Endothelial cell of umbilical vein (primary cell): ENCODE results near the gene GNAQ. TPM values are rescaled to one million over a fixed set of nuclear protein-coding genes. Genes with fewer than 3 reads are reported as not detected.
"Not testable (repeated sequence)": the region's sequence is repeated elsewhere in the genome, so short reads cannot be mapped to it uniquely, and the experiment has no call there.

Source experiments
- BruUV-seq: library from RNA; stranded (reverse); fragments of 400-500 nt; replicated peaks from 2 replicates; lab custom pipeline; 2021; lab: Mats Ljungman, UMichigan
- CTCF ChIA-PET: fragments of 300-600, 350-600 bp; sonication (Branson Sonifier 250); formaldehyde crosslinking; loops from one replicate; lab custom pipeline; 2021; ENCODE audit warnings: antibody characterized with exemption, inconsistent platforms; lab: Charles Lee
- POLR2A ChIA-PET: fragments of 300-600, 350-600 bp; sonication (Branson Sonifier 250); formaldehyde crosslinking; loops from one replicate; lab custom pipeline; 2021; ENCODE audit warnings: antibody characterized with exemption, inconsistent platforms; lab: Charles Lee
- DNase-seq: peaks from one replicate; pipeline ENCODE4 v3.0.0-alpha.2; 2011; ENCODE audit warnings: low read depth, low spot score
- FAIRE-seq: peaks from 2 replicates; lab custom pipeline; 2011; peaks lifted over from hg19 to GRCh38; lab: Jason Lieb, UNC
- H2AFZ ChIP-seq: 2 replicates; pipeline ENCODE4 v1.6.0; 2012; ENCODE audit warnings: low read depth, low read length, control low read depth, inconsistent platforms
- H3K27ac ChIP-seq: 2 replicates; pipeline ENCODE4 v1.5.1; 2011; ENCODE audit warnings: low read depth, mild to moderate bottlenecking, control low read depth, low read length, moderate library complexity; ENCODE audit not compliant: insufficient read depth
- H3K27me3 ChIP-seq, 2 experiments: 2 replicates each; pipeline versions ENCODE4 v1.6.0 to v1.6.1; 2011; ENCODE audit warnings: low read length in 2 of 2, mixed read lengths in 1 of 2; ENCODE audit not compliant: control insufficient read depth in 2 of 2, insufficient read depth in 2 of 2
- H3K36me3 ChIP-seq, 2 experiments: 2 replicates in 1 of 2; 3 replicates in 1 of 2; pipeline ENCODE4 v1.5.1; 2011; ENCODE audit warnings: low read length in 2 of 2, mild to moderate bottlenecking in 1 of 2, moderate library complexity in 1 of 2; ENCODE audit not compliant: control insufficient read depth in 2 of 2, insufficient read depth in 2 of 2; ENCODE audit errors: extremely low read depth in 1 of 2
- H3K4me1 ChIP-seq: 3 replicates; pipeline ENCODE4 v1.5.1; 2011; ENCODE audit warnings: mild to moderate bottlenecking, low read length; ENCODE audit not compliant: control insufficient read depth, insufficient read depth; ENCODE audit errors: extremely low read depth
- H3K4me2 ChIP-seq: 2 replicates; pipeline ENCODE4 v1.6.1; 2011; ENCODE audit warnings: low read length, control low read depth, mixed read lengths; ENCODE audit not compliant: insufficient read depth
- H3K4me3 ChIP-seq, 3 experiments: fragments of 200-600 bp in 1 of 3; sonication (generic), shearing (Covaris generic) in 1 of 3; replicated peaks in 1 of 3; 2 replicates each; pipeline ENCODE4 v1.5.1; 2011 to 2016; ENCODE audit warnings: control low read depth in 3 of 3, low read length in 3 of 3, mild to moderate bottlenecking in 2 of 3, inconsistent platforms in 1 of 3, low read depth in 1 of 3, moderate library complexity in 1 of 3; ENCODE audit not compliant: insufficient read depth in 1 of 3
- H3K79me2 ChIP-seq: 2 replicates; pipeline ENCODE4 v1.6.0; 2012; ENCODE audit warnings: low read length, inconsistent platforms; ENCODE audit not compliant: control insufficient read depth, insufficient read depth
- H3K9ac ChIP-seq: replicated peaks from 2 replicates; pipeline ENCODE3; 2011; ENCODE audit warnings: low read length, control low read depth; ENCODE audit not compliant: insufficient read depth; ENCODE audit errors: extremely low read depth
- H3K9me1 ChIP-seq: replicated peaks from 3 replicates; pipeline ENCODE4 v1.6.0; 2011; ENCODE audit warnings: mild to moderate bottlenecking, low read length; ENCODE audit not compliant: control insufficient read depth, insufficient read depth; ENCODE audit errors: extremely low read depth
- H3K9me3 ChIP-seq: replicated peaks from 2 replicates; pipeline ENCODE4 v1.5.1; 2012; ENCODE audit warnings: low read length, inconsistent platforms; ENCODE audit not compliant: control insufficient read depth, insufficient read depth
- H4K20me1 ChIP-seq: replicated peaks from 2 replicates; pipeline ENCODE3; 2011; ENCODE audit warnings: mild to moderate bottlenecking, low read length; ENCODE audit not compliant: control insufficient read depth, insufficient read depth; ENCODE audit errors: extremely low read depth
- EZH2 ChIP-seq: IDR thresholded peaks from 2 replicates; pipeline ENCODE4 v1.6.1; 2012; ENCODE audit warnings: borderline replicate concordance, low read depth, mild to moderate bottlenecking, moderate library complexity, low read length, inconsistent platforms; ENCODE audit not compliant: severe bottlenecking
- GATA2 ChIP-seq: IDR thresholded peaks from 2 replicates; pipeline ENCODE4 v1.7.0; 2011; ENCODE audit warnings: low read depth, mild to moderate bottlenecking, moderate library complexity, mixed read lengths, low read length; ENCODE audit not compliant: insufficient read length, insufficient read depth
- JUN ChIP-seq: IDR thresholded peaks from 2 replicates; pipeline ENCODE4 v1.6.1; 2011; ENCODE audit warnings: borderline replicate concordance, low read depth; ENCODE audit not compliant: insufficient read length, insufficient read depth
- MYC ChIP-seq: IDR thresholded peaks from one replicate; pipeline ENCODE4 v1.6.1; 2011; ENCODE audit warnings: mild to moderate bottlenecking, low read depth, low read length
- dilution Hi-C: fragments of 300-500 bp; cut with MboI; formaldehyde crosslinking; loops from one replicate; pipeline ENCODE4 v1.15.0; 2019; ENCODE audit warnings: low sequenced_read_pairs; ENCODE audit not compliant: extremely low pct_ligation_motif_present
- intact Hi-C: fragments of 100-400 bp; cut with micrococcal nuclease; formaldehyde crosslinking; loops from one replicate; pipeline ENCODE4 v1.10.0; 2022
- polyA plus RNA-seq, 4 experiments: library from polyadenylated mRNA; depleted of rRNA in 3 of 4; stranded (reverse) in 3 of 4; unstranded in 1 of 4; fragments of >200 nt; gene quantifications; 2 replicates each; pipeline versions ENCODE4 v1.2.1 to v1.2.3, GENCODE V29; 2011 to 2012; ENCODE audit warnings: missing spikeins in 1 of 4
- total RNA-seq: library from RNA; stranded (reverse); gene quantifications from 2 replicates; pipeline ENCODE4 v1.2.3, GENCODE V29; 2021
- TF ChIP-seq, protein P1 (sequence below), 2 donors: IDR thresholded peaks; 1 replicate in 1 of 2; 2 replicates in 1 of 2; pipeline ENCODE4 v1.5.1; 2011; ENCODE audit warnings: low read length in 2 of 2, mild to moderate bottlenecking in 2 of 2, moderate library complexity in 2 of 2, control low read depth in 1 of 2, inconsistent platforms in 1 of 2, low read depth in 1 of 2; ENCODE audit not compliant: insufficient read depth in 1 of 2; ENCODE audit errors: extremely low read depth in 1 of 2

Gene GNAQ
- total and polyA plus RNA-seq, 2 donors (not counting 3 experiments of a cell fraction or from before 2014, with no cell fraction given), result 26.1 to 67.3 TPM

DNA sequence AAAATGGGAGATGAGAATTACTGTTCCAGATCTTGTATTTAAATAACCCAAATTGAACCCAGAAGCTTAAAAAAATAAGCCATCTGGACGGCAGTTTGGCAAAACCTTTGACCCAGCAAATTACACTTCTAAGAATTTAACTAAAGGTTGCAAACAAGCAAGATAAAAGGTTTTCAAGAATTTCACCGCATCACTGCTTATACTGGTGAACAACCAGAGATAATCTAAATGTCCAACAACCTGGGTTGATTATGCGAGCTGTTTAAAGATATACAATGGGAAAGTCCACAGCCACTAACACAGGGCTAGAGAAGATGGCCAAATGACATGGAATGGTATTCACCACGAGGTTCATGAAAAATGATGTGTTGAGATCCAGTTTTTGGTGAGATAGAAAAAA lies 149.3 kb downstream of the GNAQ start:
- Histone ChIP-seq H3K79me2 (peaks cover 22% of the 10 kb centered on the region), H2AFZ (no peak overlapping the region), H3K27me3 (no peaks in the 10 kb centered on the region), H3K9ac (no peak overlapping the region), H3K9me3 (no peaks in the 10 kb centered on the region), H3K4me2 (no peak overlapping the region), H3K4me1 (peaks cover 4% of the 10 kb centered on the region), H3K27ac (no peak overlapping the region), H3K36me3 (no peaks in the 10 kb centered on the region), H3K9me1 (no peaks in the 10 kb centered on the region), H3K4me3 (no peak overlapping the region), H4K20me1 (peaks cover 2% of the 10 kb centered on the region)
- intact Hi-C loops, result no loop called here
- TF ChIP-seq EZH2, result no peak
- TF ChIP-seq, protein P1, sequence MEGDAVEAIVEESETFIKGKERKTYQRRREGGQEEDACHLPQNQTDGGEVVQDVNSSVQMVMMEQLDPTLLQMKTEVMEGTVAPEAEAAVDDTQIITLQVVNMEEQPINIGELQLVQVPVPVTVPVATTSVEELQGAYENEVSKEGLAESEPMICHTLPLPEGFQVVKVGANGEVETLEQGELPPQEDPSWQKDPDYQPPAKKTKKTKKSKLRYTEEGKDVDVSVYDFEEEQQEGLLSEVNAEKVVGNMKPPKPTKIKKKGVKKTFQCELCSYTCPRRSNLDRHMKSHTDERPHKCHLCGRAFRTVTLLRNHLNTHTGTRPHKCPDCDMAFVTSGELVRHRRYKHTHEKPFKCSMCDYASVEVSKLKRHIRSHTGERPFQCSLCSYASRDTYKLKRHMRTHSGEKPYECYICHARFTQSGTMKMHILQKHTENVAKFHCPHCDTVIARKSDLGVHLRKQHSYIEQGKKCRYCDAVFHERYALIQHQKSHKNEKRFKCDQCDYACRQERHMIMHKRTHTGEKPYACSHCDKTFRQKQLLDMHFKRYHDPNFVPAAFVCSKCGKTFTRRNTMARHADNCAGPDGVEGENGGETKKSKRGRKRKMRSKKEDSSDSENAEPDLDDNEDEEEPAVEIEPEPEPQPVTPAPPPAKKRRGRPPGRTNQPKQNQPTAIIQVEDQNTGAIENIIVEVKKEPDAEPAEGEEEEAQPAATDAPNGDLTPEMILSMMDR (IDR thresholded peaks at IDR 0.05; ENCODE audit: extremely low read depth in 1 of 2, insufficient read depth in 1 of 2, low read depth in 1 of 2, low read length in 2 of 2), result no peak
- TF ChIP-seq JUN, result no peak
- no peak for TF ChIP-seq MYC
- no peak for TF ChIP-seq GATA2
- dilution Hi-C loops, result no loop called here
- FAIRE-seq (no peak), DNase-seq (no peak)
- no TSS peak for BruUV-seq
- ChIA-PET CTCF (interaction anchor here (0.9 to 1.5 kb wide), 3 partner anchors 14 to 425 kb away, joined by 3 to 5 read pairs (median 3); no protein-coding TSS in a partner anchor), POLR2A (no interaction called here)

DNA sequence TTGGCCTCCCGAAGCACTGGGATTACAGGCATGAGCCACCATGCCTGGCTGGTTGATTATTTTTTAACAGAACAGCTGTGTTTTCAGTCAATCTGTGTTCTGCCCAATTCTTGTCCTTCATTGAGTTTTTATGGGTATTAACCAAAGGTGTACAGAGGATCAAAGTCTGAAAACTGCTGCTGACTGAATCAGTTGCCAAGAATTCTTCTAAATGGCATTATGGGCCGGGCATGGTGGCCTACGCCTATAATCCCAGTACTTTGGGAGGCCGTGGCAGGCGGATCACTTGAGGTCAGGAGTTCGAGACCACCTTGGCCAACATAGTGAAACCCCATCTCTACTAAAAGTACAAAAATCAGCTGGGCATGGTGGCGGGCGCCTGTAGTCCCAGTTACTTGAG lies 150.0 kb downstream of the GNAQ start:
- CTCF ChIA-PET, result interaction anchor here (1.4 to 1.5 kb wide), 2 partner anchors 15 to 425 kb away, joined by 3 to 5 read pairs; no protein-coding TSS in a partner anchor
- FAIRE-seq, BruUV-seq, H3K9me1 ChIP-seq, DNase-seq, H3K36me3 ChIP-seq, POLR2A ChIA-PET, H4K20me1 ChIP-seq, H3K4me2 ChIP-seq, H3K27me3 ChIP-seq, H3K9ac ChIP-seq, dilution Hi-C loops, H3K4me3 ChIP-seq, H3K27ac ChIP-seq, H3K9me3 ChIP-seq, intact Hi-C loops, H2AFZ ChIP-seq, H3K4me1 ChIP-seq: not testable (repeated sequence)
- H3K79me2 ChIP-seq, result peaks cover 22% of the 10 kb centered on the region
